HG03039 (cell line): ENCODE data around the gene SYNDIG1L.
A peak's percentile ranks its signal among the peaks of the same experiment; 100 is the strongest.
"Not testable (repeated sequence)": the region's sequence is repeated elsewhere in the genome, so short reads cannot be mapped to it uniquely, and the experiment has no call there.

Experiments
- ATAC-seq: cut with Tn5 transposase; IDR thresholded peaks from one replicate; pipeline ENCODE4 v1.9.1; 2021; ENCODE audit warnings: mild to moderate bottlenecking, moderate library complexity; ENCODE audit not compliant: unreplicated experiment

The SYNDIG1L gene

GRCh38 chr14:74404435-74404834 lies 21.6 kb downstream of the SYNDIG1L start:
- ATAC-seq, result no peak

- no peak for ATAC-seq
Observed at GRCh38 chr14:74403619-74404417, 22.2 kb downstream of the SYNDIG1L start.

GRCh38 chr14:74402401-74403251 lies 23.4 kb downstream of the SYNDIG1L start:
- ATAC-seq, result no peak

- peak; percentile 61 for ATAC-seq
Observed at GRCh38 chr14:74401504-74402241, 24.3 kb downstream of the SYNDIG1L start.

- ATAC-seq, result no peak
Observed at GRCh38 chr14:74400919-74401503, 25.0 kb downstream of the SYNDIG1L start.

GRCh38 chr14:74400031-74400685 lies 25.9 kb downstream of the SYNDIG1L start:
- ATAC-seq, result no peak

GRCh38 chr14:74395094-74395493 lies 30.9 kb downstream of the SYNDIG1L start:
- no peak for ATAC-seq

- ATAC-seq, result no peak
Observed at GRCh38 chr14:74394549-74394948, 31.5 kb downstream of the SYNDIG1L start.

GRCh38 chr14:74392616-74393570 lies 33.1 kb downstream of the SYNDIG1L start:
- no peak for ATAC-seq

- ATAC-seq, result no peak
Observed at GRCh38 chr14:74391479-74391878, 34.5 kb downstream of the SYNDIG1L start.

- ATAC-seq, result not testable (repeated sequence)
Observed at GRCh38 chr14:74390505-74390904, 35.5 kb downstream of the SYNDIG1L start.

GRCh38 chr14:74389980-74390379 lies 36.0 kb downstream of the SYNDIG1L start:
- ATAC-seq, result no peak

GRCh38 chr14:74382231-74382630 lies 43.8 kb downstream of the SYNDIG1L start:
- ATAC-seq, result no peak

- not testable (repeated sequence) for ATAC-seq
Observed at GRCh38 chr14:74381571-74381970, 44.4 kb downstream of the SYNDIG1L start.

- ATAC-seq, result no peak
Observed at GRCh38 chr14:74380845-74381244, 45.2 kb downstream of the SYNDIG1L start.

GRCh38 chr14:74380172-74380571 lies 45.8 kb downstream of the SYNDIG1L start:
- no peak for ATAC-seq

GRCh38 chr14:74377976-74378690 lies 47.9 kb downstream of the SYNDIG1L start:
- no peak for ATAC-seq

- ATAC-seq, result no peak
Observed at GRCh38 chr14:74368441-74368840, 57.6 kb downstream of the SYNDIG1L start.

- ATAC-seq, result no peak
Observed at GRCh38 chr14:74368026-74368425, 58.0 kb downstream of the SYNDIG1L start.
